RWPE2 (cell line): ENCODE measurements around the gene BAHCC1.

ENCODE experiments used
- ATAC-seq: fragments of 200-7000 bp; cut with Tn5 transposase; 3 replicates; pipeline ENCODE4 v1.9.1; 2021; ENCODE audit warnings: low read depth
- DNase-seq: peaks from one replicate; pipeline ENCODE4 v3.0.0-alpha.2; 2020; ENCODE audit warnings: low spot score
- H3K27ac ChIP-seq: fragments of 450-650 bp; 2 replicates; pipeline ENCODE4 v1.5.1; 2017; ENCODE audit warnings: mild to moderate bottlenecking; ENCODE audit not compliant: poor library complexity, severe bottlenecking
- H3K27me3 ChIP-seq: fragments of 250-450 bp; sonication (Bioruptor Pico); 2 replicates; pipeline ENCODE4 v1.5.1; 2021; ENCODE audit warnings: mild to moderate bottlenecking, moderate library complexity; ENCODE audit not compliant: insufficient read depth, poor library complexity, severe bottlenecking
- H3K36me3 ChIP-seq: fragments of 250-450 bp; sonication (Bioruptor Pico); 2 replicates; pipeline ENCODE4 v1.5.1; 2020; ENCODE audit warnings: low read depth, mild to moderate bottlenecking, moderate library complexity
- H3K4me1 ChIP-seq: fragments of 250-450 bp; sonication (Bioruptor Pico); 2 replicates; pipeline ENCODE4 v1.5.1; 2021; ENCODE audit warnings: mild to moderate bottlenecking, moderate library complexity; ENCODE audit not compliant: insufficient read depth, poor library complexity, severe bottlenecking
- H3K4me3 ChIP-seq: fragments of 250-450 bp; sonication (Bioruptor Pico); 2 replicates; pipeline ENCODE4 v1.5.1; 2021; ENCODE audit warnings: mild to moderate bottlenecking, moderate library complexity; ENCODE audit not compliant: severe bottlenecking
- H3K9me3 ChIP-seq: fragments of 250-450 bp; sonication (Bioruptor Pico); 2 replicates; pipeline ENCODE4 v1.5.1; 2021; ENCODE audit warnings: mild to moderate bottlenecking, moderate library complexity; ENCODE audit not compliant: severe bottlenecking
- CTCF ChIP-seq: fragments of 450-650 bp; IDR thresholded peaks from one replicate; pipeline ENCODE4 v1.5.1; 2017; ENCODE audit warnings: mild to moderate bottlenecking, moderate library complexity; ENCODE audit not compliant: poor library complexity, severe bottlenecking

Gene BAHCC1

GRCh38 chr17:81368161-81369022, 26.9 kb upstream of the BAHCC1 start:
- H3K9me3 ChIP-seq, result no peaks in the 10 kb centered on the region
- H3K36me3 ChIP-seq, result no peaks in the 10 kb centered on the region
- H3K27ac ChIP-seq, result no peak overlapping the region
- ATAC-seq, result no peak
- no peak overlapping the region for H3K4me3 ChIP-seq
- no peak for TF ChIP-seq CTCF
- DNase-seq, result no peak
- no peaks in the 10 kb centered on the region for H3K27me3 ChIP-seq
- peaks cover 22% of the 10 kb centered on the region for H3K4me1 ChIP-seq

- H3K9me3 ChIP-seq, result no peaks in the 10 kb centered on the region
- no peak overlapping the region for H3K27ac ChIP-seq
- H3K4me1 ChIP-seq, result peaks cover 10% of the 10 kb centered on the region
- no peaks in the 10 kb centered on the region for H3K27me3 ChIP-seq
- no peak for ATAC-seq
- H3K4me3 ChIP-seq, result no peak overlapping the region
- DNase-seq, result no peak
- no peak for TF ChIP-seq CTCF
- no peaks in the 10 kb centered on the region for H3K36me3 ChIP-seq
These were observed 25.0 kb upstream of the BAHCC1 start for GRCh38 chr17:81370294-81370693.

GRCh38 chr17:81371910-81372760, 23.1 kb upstream of the BAHCC1 start:
- DNase-seq, result peak; percentile 78
- peak; percentile 66 for ATAC-seq
- peak; percentile 37 for TF ChIP-seq CTCF
- Histone ChIP-seq H3K9me3 (no peaks in the 10 kb centered on the region), H3K27me3 (no peaks in the 10 kb centered on the region), H3K36me3 (no peaks in the 10 kb centered on the region), H3K4me1 (no peaks in the 10 kb centered on the region), H3K4me3 (no peak overlapping the region), H3K27ac (no peak overlapping the region)

- no peaks in the 10 kb centered on the region for H3K36me3 ChIP-seq
- ATAC-seq, result no peak; the same call in 2 of the 3 replicates
- no peak for TF ChIP-seq CTCF
These were observed 21.6 kb upstream of the BAHCC1 start for GRCh38 chr17:81373536-81374160.

More at GRCh38 chr17:81373536-81374160, 21.6 kb upstream of the BAHCC1 start:
- Histone ChIP-seq H3K4me3 (no peak overlapping the region), H3K27ac (no peak overlapping the region), H3K4me1 (no peaks in the 10 kb centered on the region), H3K9me3 (no peaks in the 10 kb centered on the region), H3K27me3 (no peaks in the 10 kb centered on the region)
- no peak for DNase-seq
